Activated B cell treated with CpG ODN at 0.5 μM for 24 hours (primary cell): Measurements from ENCODE around the gene CSNK2A1. TPM values are rescaled to one million over a fixed set of nuclear protein-coding genes. Genes with fewer than 3 reads are reported as not detected.

Source experiments
- ATAC-seq: fragments of 200-7000 bp; cut with Tn5 transposase; one replicate; pipeline ENCODE4 v1.10.0; 2021; ENCODE audit warnings: low read depth, mild to moderate bottlenecking, moderate library complexity
- CTCF ChIA-PET: fragments of 350-600 bp; sonication (Branson Sonifier 250); formaldehyde crosslinking; loops from one replicate; lab custom pipeline; 2021; ENCODE audit warnings: antibody characterized with exemption; lab: Charles Lee
- POLR2A ChIA-PET: fragments of 350-600 bp; sonication (Branson Sonifier 250); formaldehyde crosslinking; loops from one replicate; lab custom pipeline; 2021; ENCODE audit warnings: antibody characterized with exemption; lab: Charles Lee
- DNase-seq: peaks from one replicate; pipeline ENCODE4 v3.0.0; 2022
- H3K27ac Mint-ChIP-seq: one replicate; pipeline ENCODE4 v1.8.0; 2020; ENCODE audit warnings: mixed read lengths
- H3K27me3 Mint-ChIP-seq: one replicate; pipeline ENCODE4 v1.8.0; 2021; ENCODE audit warnings: mixed read lengths
- H3K36me3 Mint-ChIP-seq: one replicate; pipeline ENCODE4 v1.8.0; 2021; ENCODE audit warnings: low read depth, mixed read lengths
- H3K4me1 Mint-ChIP-seq: one replicate; pipeline ENCODE4 v1.8.0; 2021; ENCODE audit warnings: mixed read lengths
- H3K4me3 Mint-ChIP-seq: one replicate; pipeline ENCODE4 v1.8.0; 2020; ENCODE audit warnings: mild to moderate bottlenecking, mixed read lengths
- H3K9me3 Mint-ChIP-seq: one replicate; pipeline ENCODE4 v1.8.0; 2020; ENCODE audit warnings: mixed read lengths
- intact Hi-C: fragments of 100-400 bp; cut with micrococcal nuclease; formaldehyde crosslinking; loops from one replicate; pipeline ENCODE4 v1.15.1; 2024
- total RNA-seq: library from RNA; stranded (reverse); gene quantifications from 2 replicates; pipeline ENCODE4 v1.2.3, GENCODE V29; 2022
- TF ChIP-seq, protein P1 (sequence below): fragments of 200-600 bp; IDR thresholded peaks from one replicate; pipeline ENCODE4 v1.8.0; 2022; ENCODE audit warnings: antibody characterized with exemption, mild to moderate bottlenecking

The CSNK2A1 gene
- total RNA-seq, 1 donor from 2014 or later, result 140 TPM

DNA sequence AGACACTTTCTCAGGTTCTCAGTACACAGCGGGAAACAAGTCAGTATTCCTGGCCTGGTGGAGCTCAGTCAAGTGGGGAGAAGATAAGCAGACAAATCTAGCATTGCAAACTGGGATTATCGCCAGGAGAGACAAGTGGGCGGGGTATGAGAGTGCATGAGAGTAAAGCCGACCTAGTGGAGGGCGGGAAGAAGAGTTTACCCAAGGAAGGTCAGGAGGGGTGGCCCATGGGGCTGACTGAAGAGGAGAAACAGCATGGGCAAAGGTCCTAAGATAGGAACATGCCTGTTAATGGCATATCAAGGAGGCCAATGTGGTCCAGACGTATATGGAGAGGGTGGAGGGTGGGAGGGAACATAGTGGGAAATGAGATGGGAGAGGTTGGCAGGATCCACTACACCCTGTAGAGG, 12.4 kb upstream of the CSNK2A1 start:
- intact Hi-C loops, result no loop called here
- ChIA-PET CTCF (no interaction called here), POLR2A (no interaction called here)
- DNase-seq, result no peak
- Mint-ChIP-seq H3K4me1 (no peaks in the 10 kb centered on the region), H3K27me3 (peaks cover 44% of the 10 kb centered on the region), H3K36me3 (no peaks in the 10 kb centered on the region), H3K4me3 (no peak overlapping the region), H3K27ac (no peak overlapping the region), H3K9me3 (no peaks in the 10 kb centered on the region)
- TF ChIP-seq, protein P1, sequence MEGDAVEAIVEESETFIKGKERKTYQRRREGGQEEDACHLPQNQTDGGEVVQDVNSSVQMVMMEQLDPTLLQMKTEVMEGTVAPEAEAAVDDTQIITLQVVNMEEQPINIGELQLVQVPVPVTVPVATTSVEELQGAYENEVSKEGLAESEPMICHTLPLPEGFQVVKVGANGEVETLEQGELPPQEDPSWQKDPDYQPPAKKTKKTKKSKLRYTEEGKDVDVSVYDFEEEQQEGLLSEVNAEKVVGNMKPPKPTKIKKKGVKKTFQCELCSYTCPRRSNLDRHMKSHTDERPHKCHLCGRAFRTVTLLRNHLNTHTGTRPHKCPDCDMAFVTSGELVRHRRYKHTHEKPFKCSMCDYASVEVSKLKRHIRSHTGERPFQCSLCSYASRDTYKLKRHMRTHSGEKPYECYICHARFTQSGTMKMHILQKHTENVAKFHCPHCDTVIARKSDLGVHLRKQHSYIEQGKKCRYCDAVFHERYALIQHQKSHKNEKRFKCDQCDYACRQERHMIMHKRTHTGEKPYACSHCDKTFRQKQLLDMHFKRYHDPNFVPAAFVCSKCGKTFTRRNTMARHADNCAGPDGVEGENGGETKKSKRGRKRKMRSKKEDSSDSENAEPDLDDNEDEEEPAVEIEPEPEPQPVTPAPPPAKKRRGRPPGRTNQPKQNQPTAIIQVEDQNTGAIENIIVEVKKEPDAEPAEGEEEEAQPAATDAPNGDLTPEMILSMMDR, result no peak
- ATAC-seq, result no peak

DNA sequence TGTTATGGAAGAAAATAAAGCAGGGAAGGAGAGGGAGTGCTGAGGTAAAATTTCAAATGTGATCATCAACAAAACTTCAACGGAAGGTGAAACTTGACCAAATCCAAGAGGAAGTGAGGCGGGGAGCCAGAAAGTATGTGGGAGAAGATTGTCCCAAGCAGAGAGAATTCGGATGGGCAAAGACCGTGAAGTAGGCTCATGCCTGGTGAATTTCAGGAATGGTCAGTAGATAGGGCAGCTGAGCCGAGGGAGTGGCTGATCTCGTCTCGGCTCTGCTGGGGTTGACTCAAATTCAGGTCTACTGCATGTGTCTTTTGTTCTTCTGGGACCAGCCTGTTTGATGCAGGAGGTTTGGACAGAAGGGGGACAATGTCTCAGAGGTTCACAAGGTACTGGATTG, 7.0 kb upstream of the CSNK2A1 start:
- Mint-ChIP-seq H3K36me3 (no peaks in the 10 kb centered on the region), H3K9me3 (no peaks in the 10 kb centered on the region), H3K4me3 (no peak overlapping the region), H3K27me3 (peaks cover 36% of the 10 kb centered on the region), H3K4me1 (no peaks in the 10 kb centered on the region), H3K27ac (no peak overlapping the region)
- DNase-seq (no peak), ATAC-seq (no peak)
- intact Hi-C loops, result no loop called here
- ChIA-PET POLR2A (no interaction called here), CTCF (no interaction called here)
- TF ChIP-seq, protein P1, result no peak

GRCh38 chr20:549722-550496, 6.3 kb upstream of the CSNK2A1 start:
- H3K36me3 Mint-ChIP-seq, result no peaks in the 10 kb centered on the region
- H3K4me3 Mint-ChIP-seq, result no peak overlapping the region
- no peak overlapping the region for H3K27ac Mint-ChIP-seq
- TF ChIP-seq, protein P1, result no peak
- CTCF ChIA-PET, result no interaction called here
- POLR2A ChIA-PET, result no interaction called here
- ATAC-seq (no peak), DNase-seq (no peak)
- peaks cover 32% of the 10 kb centered on the region for H3K27me3 Mint-ChIP-seq
- H3K9me3 Mint-ChIP-seq, result no peaks in the 10 kb centered on the region
- H3K4me1 Mint-ChIP-seq, result no peaks in the 10 kb centered on the region
- intact Hi-C loops, result no loop called here

DNA sequence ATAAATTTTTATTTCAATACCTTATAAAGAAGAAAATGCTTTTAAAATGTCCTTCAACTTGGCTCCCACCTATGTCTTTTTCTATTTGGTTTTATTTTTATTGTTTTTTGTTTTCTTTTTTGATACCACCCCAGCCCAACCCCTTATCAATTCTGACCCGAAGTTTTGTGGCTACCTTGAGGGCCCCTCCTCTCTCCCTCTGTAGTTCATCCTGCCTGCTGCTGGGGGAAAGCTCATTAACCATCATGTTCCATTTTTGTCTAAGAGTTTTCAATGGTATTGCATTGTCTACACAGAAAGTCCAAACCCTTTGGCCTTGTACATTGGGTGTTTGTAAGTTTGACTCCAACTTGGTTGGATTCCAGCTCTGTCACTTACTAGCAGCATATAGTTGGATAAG, 5.3 kb upstream of the CSNK2A1 start:
- Mint-ChIP-seq H3K4me1 (peaks cover 8% of the 10 kb centered on the region), H3K36me3 (no peaks in the 10 kb centered on the region), H3K9me3 (no peaks in the 10 kb centered on the region), H3K27ac (no peak overlapping the region), H3K27me3 (peaks cover 26% of the 10 kb centered on the region), H3K4me3 (no peak overlapping the region)
- POLR2A ChIA-PET, result no interaction called here
- CTCF ChIA-PET, result no interaction called here
- intact Hi-C loops, result no loop called here
- DNase-seq (no peak), ATAC-seq (no peak)
- TF ChIP-seq, protein P1, result no peak

DNA sequence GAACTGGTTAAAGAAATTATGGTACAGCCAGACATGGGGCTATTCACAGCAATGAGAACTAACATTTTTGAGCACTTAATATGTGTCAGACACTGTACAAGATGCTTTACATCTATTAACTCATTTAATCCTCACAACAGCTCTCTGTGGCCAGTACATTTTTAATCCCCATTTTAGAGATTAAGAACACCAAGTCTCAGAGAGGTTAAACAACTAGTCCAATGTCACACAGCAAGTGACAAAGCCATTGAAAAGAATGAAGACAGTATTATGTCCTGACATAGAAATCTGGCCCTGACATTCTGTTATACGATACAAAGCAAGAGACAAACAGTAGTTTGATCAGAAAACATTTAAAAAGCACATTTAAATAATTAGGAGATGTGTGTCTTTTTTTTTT, 3.8 kb upstream of the CSNK2A1 start:
- no peak for DNase-seq
- H3K9me3 Mint-ChIP-seq, result no peaks in the 10 kb centered on the region
- ATAC-seq, result no peak
- no peak overlapping the region for H3K27ac Mint-ChIP-seq
- peaks cover 9% of the 10 kb centered on the region for H3K36me3 Mint-ChIP-seq
- TF ChIP-seq, protein P1, result no peak
- no peak overlapping the region for H3K4me3 Mint-ChIP-seq
- intact Hi-C loops, result no loop called here
- H3K4me1 Mint-ChIP-seq, result peaks cover 20% of the 10 kb centered on the region
- CTCF ChIA-PET, result no interaction called here
- peaks cover 21% of the 10 kb centered on the region for H3K27me3 Mint-ChIP-seq
- POLR2A ChIA-PET, result no interaction called here
